HG02588 (cell line): ENCODE measurements around the gene MKNK2.

Experiments used
- ATAC-seq: cut with Tn5 transposase; IDR thresholded peaks from one replicate; pipeline ENCODE4 v1.9.1; 2021; ENCODE audit warnings: mild to moderate bottlenecking, moderate library complexity; ENCODE audit not compliant: unreplicated experiment

Gene MKNK2

DNA sequence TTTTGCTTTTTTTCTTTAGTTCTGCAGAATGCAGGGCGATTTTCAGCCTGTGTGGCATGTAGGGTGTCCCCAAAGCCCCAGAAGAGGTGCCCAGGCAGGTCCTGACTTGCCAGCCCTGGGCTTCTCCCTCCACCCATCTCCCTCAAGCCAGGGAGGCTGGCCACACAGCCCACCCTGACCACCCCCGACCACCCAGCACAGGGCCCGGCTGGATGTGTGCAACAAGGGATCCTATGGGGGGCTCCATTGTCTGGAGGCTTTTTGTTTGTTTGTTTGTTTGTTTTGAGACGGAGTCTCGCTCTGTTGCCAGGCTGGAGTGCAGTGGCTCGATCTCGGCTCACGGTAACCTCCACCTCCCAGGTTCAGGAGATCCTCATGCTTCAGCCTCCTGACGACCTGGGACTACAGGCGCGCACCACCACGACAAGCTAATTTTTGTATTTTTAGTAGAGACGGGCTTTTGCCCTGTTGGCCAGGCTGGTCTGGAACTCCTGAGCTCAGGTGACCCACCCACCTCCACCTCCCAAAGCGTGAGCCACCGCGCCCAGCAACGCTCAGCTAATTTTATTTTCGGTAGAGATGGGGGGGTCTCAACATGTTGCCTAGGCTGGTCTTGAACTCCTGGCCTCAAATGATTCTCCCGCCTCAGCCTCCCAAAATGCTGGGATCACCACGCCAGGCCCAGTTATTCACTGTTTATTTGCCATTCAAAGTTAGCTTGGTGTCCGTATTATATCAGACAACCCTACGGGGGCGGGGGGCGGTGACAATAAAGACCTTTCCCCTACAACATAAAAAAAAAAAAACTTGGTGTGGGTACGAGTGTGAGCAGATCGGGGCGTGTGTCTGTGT, 7.8 kb upstream of the MKNK2 start:
- no peak for ATAC-seq

DNA sequence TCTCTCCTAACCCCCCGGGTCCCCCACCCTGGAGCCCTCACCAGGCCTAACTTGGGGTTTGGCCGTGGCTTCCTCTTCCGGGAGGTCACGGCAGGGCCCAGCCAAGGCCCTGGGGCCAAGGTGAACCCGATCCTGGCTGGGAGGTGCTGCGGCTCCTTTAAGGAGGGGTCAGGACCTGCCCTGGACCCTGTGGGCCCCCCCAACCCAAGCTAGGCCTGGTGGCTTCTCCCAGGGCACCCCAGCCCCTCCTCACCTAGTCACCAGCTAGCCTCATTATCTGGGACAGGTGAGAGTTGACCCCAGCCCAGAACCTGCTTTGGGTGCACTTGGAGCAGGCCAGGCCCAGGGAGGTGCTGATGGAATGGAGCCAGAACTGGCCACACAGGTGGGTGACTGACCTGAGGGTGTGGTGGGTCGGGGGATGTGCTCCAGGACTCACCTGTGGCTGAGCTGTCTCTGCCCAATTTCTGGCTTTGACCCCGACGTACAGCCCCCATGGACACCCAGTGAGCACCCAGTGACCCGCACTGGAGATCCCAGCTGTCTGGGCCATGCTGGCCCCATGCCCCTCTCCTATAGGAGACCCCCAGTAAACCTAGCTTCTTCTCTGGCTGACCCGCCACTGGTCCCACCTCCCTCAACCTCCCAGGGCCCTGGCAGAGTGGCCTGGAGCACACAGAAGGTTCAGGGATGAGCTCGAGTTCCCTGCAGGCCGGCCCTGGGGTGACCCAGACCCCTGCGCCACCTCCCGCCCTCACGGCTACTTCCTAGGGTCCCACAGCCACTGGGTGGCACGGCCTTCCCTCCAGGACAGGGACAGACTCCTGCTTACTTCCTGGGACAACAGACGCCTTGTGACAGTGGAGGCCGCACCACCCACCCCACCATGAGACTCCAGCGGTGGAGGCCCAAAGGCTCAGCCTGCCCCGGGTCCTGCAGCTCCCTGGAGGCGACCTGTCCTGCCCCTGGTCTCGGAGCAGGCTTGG, 6.7 kb upstream of the MKNK2 start:
- no peak for ATAC-seq

DNA sequence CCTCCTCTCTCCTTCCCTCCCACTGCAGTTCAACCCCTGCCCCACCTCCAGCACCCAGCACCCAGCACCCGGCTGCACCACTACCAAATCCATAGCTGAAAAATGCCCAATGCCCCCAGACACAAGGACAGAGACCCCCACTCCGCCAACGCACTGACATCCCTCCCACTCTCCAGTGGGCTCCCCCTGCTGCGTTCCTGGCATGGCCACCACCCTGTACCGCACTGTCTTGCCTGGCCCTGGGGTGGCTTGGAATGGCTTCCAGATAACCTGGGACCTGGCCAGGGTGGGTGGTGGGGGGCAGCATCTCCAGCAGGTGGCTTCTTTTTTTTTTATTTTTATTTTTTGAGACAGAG, 5.8 kb upstream of the MKNK2 start:
- ATAC-seq: no peak

DNA sequence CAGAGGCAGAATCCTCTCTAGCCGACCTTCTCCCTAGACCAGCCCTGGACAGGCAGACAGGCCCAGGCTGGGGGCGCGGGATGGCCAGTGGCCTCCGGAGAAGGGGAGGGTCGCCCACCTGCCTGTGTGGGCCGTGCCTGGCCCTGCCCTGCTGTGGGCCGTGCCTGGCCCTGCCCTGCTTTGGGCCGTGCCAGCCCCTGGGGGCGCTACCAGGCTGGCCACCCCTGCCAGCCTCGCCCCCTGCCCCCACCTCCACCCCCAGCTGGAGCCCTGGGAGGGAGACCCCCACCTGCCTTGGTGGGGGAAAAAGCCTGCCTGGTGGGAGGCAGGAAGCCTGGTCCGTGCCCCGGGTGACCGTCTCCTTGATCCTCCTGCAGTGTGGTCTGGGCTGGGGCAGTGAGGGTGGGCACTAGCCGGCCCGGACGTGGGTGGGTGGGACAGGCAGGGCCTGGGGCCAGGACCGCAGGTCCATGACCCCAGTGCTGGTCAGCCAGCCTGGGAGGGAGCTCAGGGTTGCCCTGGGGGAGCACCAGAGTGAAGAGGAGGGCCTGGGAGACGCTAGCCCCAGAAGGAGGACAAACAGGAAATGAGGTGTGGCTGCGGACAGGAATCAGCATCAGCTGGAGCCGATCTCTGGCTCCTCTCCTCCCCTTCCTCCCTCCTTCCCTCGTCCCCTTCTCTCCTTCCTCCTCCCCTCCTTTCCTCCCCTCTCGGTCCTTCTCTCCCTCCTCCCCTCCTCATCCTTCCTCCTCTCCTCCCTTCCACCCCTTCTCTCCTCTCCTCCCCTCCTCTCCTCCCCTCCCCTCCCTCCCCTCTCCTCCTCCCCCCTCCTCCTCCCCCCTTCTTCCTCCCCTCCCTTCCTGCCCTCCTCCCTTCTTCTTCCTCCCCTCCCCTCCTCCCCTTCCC, 5.1 kb upstream of the MKNK2 start:
- no peak for ATAC-seq

DNA sequence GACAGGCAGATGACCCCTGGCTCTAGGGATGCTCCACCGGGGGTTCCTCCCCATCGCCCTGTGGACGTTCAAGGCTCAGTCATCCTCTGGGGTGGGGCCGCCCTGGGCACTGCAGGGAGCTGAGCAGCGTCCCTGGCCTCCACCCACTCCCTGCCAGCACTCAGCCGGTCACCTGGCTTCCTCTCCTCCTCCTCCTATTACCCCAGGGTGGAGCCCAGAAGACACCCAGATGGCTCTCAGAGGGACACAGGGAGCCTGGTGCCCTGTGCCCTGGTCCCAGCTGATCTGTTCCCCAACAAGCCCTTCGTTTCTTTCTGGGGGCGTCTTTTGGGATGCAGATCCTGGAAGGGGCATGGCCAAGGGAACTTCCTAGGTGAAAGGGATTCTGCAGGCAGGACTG, 3.7 kb upstream of the MKNK2 start:
- no peak for ATAC-seq

DNA sequence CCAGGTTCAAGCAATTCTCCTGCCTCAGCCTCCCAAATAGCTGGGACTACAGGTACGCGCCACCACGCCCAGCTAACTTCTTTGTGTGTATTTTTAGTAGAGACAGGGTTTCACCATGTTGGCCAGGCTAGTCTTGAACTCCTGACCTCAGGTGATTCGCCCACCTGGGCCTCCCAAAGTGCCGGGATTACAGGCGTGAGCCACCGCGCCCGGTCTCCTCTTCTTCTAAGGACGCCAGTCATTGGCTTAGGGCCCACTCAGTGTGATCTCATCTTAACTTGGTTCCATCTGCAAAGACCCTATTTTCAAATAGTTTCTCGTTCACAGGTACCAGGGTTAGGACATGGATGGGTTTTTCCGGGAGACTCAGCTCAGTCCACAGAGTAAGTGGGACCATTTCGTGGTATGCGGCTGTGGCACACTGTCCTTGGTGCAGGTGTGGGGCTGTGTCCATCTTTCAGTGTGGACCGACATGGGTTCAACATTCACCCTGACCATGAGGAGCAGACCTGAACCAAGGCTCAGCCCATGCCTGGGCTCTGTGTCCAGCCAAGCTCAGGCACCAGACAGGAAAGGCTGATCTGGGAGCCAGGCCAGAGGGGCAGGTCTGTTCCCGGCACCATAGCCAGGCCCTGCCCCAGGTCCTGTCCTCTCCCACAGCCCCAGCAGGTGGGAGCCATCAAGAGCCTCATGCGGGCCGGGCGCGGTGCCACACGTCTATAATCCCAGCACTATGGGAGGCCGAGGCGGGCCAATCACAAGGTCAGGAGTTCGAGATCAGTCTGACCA, 2.8 kb upstream of the MKNK2 start:
- no peak for ATAC-seq

DNA sequence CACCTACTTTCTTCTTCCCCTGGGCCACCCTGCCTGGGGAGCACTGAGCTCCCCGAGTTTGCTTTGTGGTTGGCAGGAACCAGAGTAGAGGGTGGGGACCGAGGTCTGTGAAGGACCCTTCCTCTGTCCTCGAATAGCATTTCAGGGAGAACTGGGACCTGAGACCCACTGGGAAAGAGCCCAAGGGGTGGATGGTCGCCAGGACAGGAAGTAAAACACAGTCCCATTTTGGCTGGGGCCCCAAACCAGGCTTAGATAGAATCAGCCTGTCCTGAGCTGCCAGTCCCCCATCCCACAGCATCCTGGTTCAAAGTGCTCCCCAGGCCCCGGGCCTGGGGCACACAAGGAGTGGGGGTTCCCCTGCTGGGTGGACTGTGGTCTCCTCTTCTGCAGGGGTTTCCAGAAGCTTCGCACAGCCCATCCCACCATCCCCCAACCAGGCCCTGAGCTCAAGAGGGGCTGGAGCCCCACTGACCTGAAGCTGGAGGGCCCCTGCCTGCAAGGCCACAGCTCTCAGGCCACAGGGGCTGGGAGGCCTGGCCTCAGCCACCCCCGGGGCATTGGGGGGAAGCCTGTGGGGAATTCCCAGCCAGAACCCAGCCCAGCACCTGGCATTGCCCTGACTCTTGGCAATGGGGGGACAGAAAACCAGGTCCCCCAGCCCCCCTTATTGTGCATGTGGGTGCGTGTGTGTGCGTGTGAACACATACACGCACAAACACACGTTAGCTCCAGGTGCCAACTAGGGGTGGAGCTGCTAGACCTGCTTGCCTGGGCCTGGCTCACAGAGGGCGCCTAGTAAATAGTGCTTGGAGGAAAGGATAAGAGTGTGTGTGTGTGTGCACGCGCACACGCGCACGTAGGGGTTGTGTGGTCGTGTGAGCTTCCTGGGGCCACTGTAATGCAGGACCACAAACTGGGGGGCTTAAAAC, 995 bp upstream of the MKNK2 start:
- ATAC-seq: no peak

DNA sequence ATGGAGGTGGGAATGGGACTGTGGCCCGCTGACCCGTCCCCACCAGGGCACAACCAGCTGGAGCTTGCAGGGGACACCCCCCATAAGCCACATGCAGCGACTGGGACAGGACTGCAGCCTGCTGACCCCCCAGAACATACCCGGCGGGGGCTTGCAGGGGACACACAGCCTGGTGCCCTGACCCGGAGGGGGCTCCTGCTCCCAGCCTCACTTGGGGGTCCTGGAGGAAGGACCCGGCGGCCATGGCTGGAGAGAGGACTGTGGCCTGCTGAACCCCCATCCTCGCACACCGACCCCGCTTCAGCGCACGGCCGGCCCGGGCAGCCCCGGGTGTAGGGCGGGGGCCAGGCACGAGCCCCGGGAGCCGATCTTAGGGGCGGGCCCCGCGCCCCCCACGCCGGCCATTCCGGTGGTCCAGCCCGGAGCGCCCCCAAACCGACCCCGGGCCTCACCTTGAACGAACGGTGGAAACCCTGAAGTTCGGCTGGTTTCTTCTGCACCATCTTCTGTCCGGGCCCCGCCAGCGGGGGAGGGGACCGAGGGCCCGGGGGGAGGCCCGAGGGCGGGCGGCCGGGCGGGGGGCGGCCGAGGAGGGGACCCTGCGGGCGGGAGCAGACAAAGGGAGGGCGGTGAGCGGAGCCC, 574 bp downstream of the MKNK2 start:
- peak; percentile 4 for ATAC-seq

DNA sequence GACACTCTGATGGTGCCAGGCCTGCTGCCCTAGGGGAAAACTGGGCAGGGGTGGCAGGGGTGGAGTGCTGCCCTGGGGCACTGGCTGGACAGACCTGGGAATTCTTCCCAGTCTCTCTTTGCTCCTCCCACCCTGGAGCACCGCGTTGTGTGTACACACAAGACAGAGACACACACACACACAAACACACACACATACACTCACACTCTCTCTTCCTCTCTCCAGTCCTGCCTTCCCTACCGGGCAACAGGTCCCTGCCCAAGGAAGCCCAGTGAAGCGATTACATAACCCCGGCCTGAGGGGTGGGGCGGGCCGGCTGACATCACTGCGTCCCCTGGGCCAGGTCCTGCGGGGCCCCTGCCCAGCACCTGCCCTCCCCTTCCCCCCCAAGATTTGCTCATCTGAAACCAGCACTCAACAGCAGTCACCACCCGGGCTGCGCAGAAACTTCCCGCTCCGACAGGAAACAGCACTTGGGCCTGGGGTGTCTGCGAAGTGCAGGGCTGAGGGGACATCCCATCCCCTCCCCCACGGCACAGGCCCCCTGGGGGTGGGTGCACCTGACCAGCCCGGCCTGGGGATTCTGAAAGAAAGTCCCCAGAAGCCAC, 1.2 kb downstream of the MKNK2 start:
- peak; percentile 2 for ATAC-seq

DNA sequence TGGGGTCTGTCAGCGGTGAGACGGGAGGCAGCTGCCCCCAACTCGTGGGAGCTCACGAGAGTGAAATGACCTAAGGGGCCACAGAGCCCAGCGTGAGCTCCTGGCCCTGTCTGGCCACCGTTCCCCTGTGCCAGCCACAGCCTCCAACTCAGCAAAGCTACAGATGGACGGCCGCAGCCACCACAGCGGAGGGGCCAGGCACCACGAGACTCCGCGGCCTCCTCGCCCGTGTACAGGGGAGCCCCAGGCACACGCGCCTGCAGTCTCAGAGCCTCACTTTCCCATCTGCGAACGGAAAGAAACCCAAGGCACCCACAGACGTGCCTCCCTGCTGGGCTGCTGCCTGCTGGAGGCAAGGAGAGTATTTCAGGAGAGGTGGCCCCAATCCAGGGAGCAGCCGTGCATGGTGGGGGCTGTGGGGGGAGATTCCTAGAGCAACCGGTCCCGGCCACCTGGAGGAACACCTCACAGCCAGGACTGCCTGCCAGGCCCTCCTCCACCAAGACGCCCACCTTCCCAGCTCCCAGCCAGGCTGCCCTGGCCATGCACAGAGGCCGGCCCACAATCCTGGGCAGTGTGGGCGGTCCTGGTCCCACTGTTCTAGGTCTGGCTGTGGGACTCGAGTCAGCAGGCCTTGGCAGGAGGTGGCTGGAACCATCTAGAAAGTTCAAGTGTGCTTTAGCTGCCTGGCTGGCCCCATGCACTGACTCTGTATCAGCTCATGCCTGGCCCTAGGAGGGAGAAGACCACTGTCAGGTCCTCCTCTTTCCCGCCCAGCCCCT, 1.9 kb downstream of the MKNK2 start:
- ATAC-seq: no peak

DNA sequence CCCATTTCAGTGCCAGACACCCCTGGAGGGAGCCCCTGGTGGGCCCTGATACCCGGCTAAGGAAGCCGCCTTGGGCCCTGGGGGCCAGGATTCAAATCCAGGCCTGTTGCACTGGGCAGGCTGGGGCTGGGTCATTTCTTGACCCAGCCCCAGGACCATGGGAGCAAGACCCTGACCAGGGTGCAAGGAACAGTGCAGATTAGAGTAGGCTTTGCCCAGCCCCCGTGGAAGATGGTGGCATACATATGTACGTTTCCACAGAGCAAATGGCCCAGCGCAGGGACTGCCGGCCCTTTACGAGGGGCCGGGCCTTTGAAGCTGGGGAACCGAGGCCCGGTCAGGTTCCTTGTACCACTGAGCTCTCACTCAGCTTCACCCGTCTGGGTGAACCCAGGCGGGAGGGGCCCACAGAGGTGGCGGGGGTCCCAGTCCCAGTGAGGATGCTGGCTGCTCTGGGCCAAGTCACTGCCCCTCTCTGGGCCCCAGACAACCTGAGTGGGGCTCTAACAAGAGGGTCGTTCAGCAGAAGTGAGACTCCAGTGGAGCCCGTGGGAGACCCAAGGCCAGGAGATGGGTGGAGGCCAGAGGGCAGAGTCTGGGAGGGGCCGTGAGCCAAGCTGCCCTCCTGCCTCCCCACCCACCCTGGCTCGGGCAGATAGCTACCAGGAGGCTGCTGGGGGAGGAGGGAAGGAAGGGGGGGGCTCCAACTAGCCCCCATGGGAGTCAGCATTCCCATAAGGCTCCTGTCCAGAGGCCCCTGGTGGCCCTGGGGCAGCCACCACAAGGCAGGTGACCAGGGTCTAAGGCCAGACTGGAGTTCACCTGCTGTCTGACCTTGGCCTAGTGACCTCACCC, 2.7 kb downstream of the MKNK2 start:
- ATAC-seq: no peak

DNA sequence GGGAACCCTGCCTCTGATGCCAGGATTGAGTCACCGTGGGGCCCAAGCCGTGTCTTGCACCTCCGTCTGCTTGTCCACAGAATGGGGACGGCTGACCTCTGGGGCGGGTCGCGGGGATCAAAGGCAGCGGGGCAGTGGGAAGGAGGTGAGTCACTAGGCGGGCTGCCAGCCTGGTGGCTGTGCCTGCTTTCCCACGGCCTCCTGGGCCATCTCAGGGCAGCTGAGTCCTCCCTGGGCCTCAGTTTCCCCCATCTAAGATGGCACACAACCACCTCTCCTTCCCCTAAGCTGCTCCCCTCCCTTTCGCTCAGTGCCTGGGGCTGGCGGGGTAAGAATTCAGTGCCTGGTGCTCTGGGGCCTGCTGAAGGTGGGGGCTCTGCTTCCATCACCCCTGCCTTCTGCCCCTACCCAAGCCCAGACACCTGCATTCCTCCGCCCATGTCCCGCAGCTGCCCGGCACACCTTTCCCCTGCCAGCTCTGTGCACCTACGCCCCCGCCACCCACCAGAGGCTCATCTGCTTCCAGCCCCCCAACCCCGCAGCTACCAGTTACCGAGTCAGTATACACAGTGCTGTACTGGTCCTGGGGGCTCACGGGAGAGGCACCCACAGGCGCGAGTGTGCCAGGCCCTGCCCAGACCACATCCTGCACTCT, 3.5 kb downstream of the MKNK2 start:
- no peak for ATAC-seq

DNA sequence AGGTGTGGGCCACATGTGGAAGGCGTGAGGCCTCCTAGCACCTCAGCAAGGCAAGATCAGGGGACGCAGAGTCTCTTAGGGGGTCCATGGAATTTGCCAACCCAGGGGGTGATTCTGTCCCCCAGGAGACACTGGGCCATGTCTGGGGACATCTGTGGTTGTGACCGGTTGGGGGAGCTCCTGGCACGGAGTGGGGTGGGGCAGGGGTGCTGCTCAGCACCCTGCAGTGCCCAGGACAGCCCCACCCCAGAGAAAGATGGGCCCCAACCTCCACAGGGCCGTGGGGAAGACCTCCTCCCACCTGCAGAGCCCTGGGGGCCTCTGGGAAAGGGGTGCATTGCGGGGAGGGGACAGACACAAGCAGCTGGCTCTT, 4.0 kb downstream of the MKNK2 start:
- ATAC-seq: no peak

DNA sequence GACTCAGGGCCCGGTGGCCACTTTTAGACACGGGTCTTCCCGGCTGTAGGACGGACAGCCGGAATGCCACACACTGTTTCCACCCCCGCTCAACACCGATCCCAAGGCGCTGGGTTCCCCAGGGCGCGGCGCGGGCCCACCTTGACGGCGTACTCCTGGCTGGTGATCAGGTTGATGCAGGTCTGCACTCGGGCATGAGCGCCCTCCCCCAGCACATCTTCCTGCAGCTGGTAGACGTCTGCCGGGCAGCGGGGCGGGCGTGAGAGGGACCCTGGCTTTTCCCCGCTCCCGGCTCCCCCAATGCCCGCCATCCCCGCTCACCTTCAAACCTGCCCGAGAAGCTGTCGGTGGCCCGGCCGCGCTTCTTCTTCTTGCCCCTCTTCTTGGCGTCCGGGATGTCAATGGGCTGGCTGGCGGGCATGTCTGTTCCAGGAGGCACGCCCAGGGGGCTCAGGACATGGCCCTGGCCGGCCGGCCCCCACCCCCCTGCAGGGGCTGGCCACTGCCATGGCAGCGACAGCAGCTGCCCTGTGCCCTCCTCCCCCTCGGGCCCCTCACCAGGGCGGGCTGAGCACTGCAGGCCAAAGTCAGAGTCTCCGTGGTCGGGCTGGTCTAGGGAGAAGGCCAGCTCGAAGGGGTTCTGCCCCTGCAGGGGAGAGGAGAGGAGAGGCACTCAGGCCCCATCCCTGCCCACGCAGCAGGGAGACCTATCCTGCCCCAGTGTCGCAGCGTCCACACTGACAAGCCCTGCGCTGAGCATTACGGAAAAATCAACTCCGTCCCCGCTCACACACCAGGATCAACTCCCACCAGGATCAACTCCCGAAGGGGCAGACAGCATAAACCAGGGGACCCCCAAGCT, 4.8 kb downstream of the MKNK2 start:
- ATAC-seq: no peak

DNA sequence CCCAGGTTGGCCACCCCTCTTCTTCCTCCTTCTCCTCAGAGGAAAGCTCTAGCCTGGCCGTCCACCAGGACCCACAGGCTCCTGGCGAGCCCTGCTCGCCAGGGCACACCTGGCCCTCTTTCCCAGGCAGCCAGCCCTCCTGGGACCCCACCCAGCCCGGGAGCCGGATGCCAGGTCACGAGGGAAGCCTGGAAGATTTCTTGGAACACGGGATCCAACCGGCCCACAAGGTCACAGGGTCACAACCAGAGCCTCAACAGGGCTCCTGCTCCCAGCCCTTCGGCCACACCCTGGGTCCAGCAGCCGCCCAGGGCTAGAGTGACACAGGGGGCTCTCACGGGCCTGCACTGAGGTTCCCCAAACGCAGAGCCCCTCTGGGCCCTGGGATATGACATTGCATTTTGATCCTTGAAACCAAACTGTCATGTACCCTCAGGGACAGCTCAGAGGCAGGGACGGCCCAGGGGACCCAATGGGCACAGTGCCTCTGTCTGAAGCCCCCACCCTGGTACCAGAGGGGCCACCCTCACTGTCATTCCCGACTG, 5.5 kb downstream of the MKNK2 start:
- ATAC-seq: no peak
